PC-3 (cell line): ENCODE data around the gene PDZRN4. TPM values are rescaled to one million over a fixed set of nuclear protein-coding genes. Genes with fewer than 3 reads are reported as not detected.

Experiments used
- ATAC-seq: fragments of 200-7000 bp; cut with Tn5 transposase; 2 replicates; pipeline ENCODE4 v1.9.1; 2020; ENCODE audit warnings: mild to moderate bottlenecking, moderate library complexity
- BruUV-seq: library from RNA; stranded (reverse); fragments of 400-500 nt; replicated peaks from 2 replicates; lab custom pipeline; 2021; lab: Mats Ljungman, UMichigan
- CTCF ChIA-PET: fragments of 300-600 bp; sonication (Branson Sonifier 250); formaldehyde crosslinking; loops from one replicate; lab custom pipeline; 2022; ENCODE audit warnings: antibody characterized with exemption; lab: Charles Lee
- POLR2A ChIA-PET: fragments of 300-600 bp; sonication (Branson Sonifier 250); formaldehyde crosslinking; loops from one replicate; lab custom pipeline; 2022; ENCODE audit warnings: antibody characterized with exemption; ENCODE audit not compliant: unreplicated experiment; lab: Charles Lee
- DNase-seq: peaks from one replicate; pipeline ENCODE4 v3.0.0-alpha.2; 2015
- H2AFZ ChIP-seq: fragments of 300-600 bp; sonication (generic); 2 replicates; pipeline ENCODE4 v1.6.0; 2016; ENCODE audit warnings: antibody characterized with exemption, low read length
- H3F3A ChIP-seq: fragments of 300-600 bp; sonication (generic); one replicate; pipeline ENCODE4 v1.6.0; 2017; ENCODE audit warnings: antibody characterized with exemption, low read length, control low read depth, mild to moderate bottlenecking; ENCODE audit not compliant: unreplicated experiment
- H3K27ac ChIP-seq: fragments of 300-600 bp; sonication (generic); 2 replicates; pipeline ENCODE4 v1.5.1; 2016; ENCODE audit warnings: mild to moderate bottlenecking, low read length
- H3K27me3 ChIP-seq: fragments of 300-600 bp; sonication (generic); 2 replicates; pipeline ENCODE4 v1.6.1; 2016; ENCODE audit warnings: low read length, mixed read lengths
- H3K36me3 ChIP-seq: fragments of 300-600 bp; sonication (generic); 2 replicates; pipeline ENCODE4 v1.6.1; 2016; ENCODE audit warnings: low read depth, mixed run types, low read length, mixed read lengths
- H3K4me1 ChIP-seq: fragments of 300-600 bp; sonication (generic); 2 replicates; pipeline ENCODE4 v1.5.1; 2016; ENCODE audit warnings: low read length; ENCODE audit not compliant: insufficient read depth
- H3K4me2 ChIP-seq: fragments of 300-600 bp; sonication (generic); 2 replicates; pipeline ENCODE4 v1.6.0; 2016; ENCODE audit warnings: low read length
- H3K4me3 ChIP-seq: fragments of 300-600 bp; sonication (generic); 2 replicates; pipeline ENCODE4 v1.5.1; 2016; ENCODE audit warnings: mild to moderate bottlenecking, low read length, mixed read lengths
- H3K79me2 ChIP-seq: fragments of 300-600 bp; sonication (generic); 2 replicates; pipeline ENCODE4 v1.6.1; 2017; ENCODE audit warnings: low read length, mixed read lengths
- H3K9ac ChIP-seq: fragments of 300-600 bp; sonication (generic); 2 replicates; pipeline ENCODE4 v1.6.0; 2016; ENCODE audit warnings: mild to moderate bottlenecking, low read length
- H3K9me2 ChIP-seq: fragments of 300-600 bp; sonication (generic); replicated peaks from 2 replicates; pipeline ENCODE4 v1.6.1; 2016; ENCODE audit warnings: mixed run types, low read length, mixed read lengths
- H3K9me3 ChIP-seq: fragments of 300-600 bp; sonication (generic); 2 replicates; pipeline ENCODE4 v1.6.1; 2016; ENCODE audit warnings: low read length, mixed read lengths
- H4K20me1 ChIP-seq: fragments of 300-600 bp; sonication (generic); 2 replicates; pipeline ENCODE4 v1.6.1; 2016; ENCODE audit warnings: low read length, mixed read lengths
- EZH2 ChIP-seq: fragments of 300-600 bp; sonication (generic); IDR thresholded peaks from one replicate; pipeline ENCODE4 v1.6.1; 2017; ENCODE audit warnings: antibody characterized with exemption, mild to moderate bottlenecking, low read length; ENCODE audit not compliant: unreplicated experiment
- EZH2phosphoT487 ChIP-seq: fragments of 300-600 bp; sonication (generic); IDR thresholded peaks from 2 replicates; pipeline ENCODE4 v1.6.1; 2018; ENCODE audit warnings: mild to moderate bottlenecking, antibody characterized with exemption, low read length, borderline replicate concordance
- intact Hi-C: fragments of 100-400 bp; cut with micrococcal nuclease; formaldehyde crosslinking; loops from 2 replicates; pipeline ENCODE4 v1.9.0; 2023
- total RNA-seq: library from RNA; depleted of rRNA; stranded (reverse); fragments of >200 nt; gene quantifications from 2 replicates; pipeline ENCODE4 v1.2.3, GENCODE V29; 2014
- TF ChIP-seq, protein P1 (sequence below): fragments of 300-600 bp; sonication (generic); conservative IDR thresholded peaks from 2 replicates; pipeline ENCODE4 v1.5.1; 2017; ENCODE audit warnings: antibody characterized with exemption, low read depth, mild to moderate bottlenecking, low read length

PDZRN4 gene
- total RNA-seq, 1 experiment from 2014 or later: not detected

DNA sequence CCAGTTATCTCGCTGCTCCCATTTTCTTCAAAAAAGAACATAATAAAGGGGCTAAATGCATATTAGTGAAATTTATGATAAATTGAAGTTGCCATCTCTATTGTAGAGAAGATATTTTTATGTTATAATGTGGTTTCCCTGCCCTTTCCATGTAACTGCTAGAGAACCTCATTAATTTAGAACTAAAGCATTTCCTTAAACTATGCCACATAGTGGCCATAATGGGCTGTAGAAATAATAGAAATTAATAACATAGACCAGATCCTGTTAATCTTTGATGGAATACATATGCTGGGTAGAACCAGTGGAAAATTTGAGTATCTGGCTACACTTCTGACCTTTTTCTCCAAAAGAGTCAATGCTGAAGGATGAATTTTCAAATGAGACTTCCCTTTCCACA is 376.7 kb downstream of the PDZRN4 start:
- ATAC-seq (peak; percentile 33; the same call in 1 of the 2 replicates), DNase-seq (peak; percentile 26)
- Histone ChIP-seq H3K4me1 (no peaks in the 10 kb centered on the region), H3K9me3 (no peaks in the 10 kb centered on the region), H3K27me3 (peaks cover 9% of the 10 kb centered on the region; the same call in 1 of the 2 replicates), H3K9ac (no peak overlapping the region), H3K9me2 (no peaks in the 10 kb centered on the region), H3K36me3 (no peaks in the 10 kb centered on the region), H3K4me2 (no peak overlapping the region), H2AFZ (no peak overlapping the region), H3F3A (no peaks in the 10 kb centered on the region), H3K27ac (no peak overlapping the region), H4K20me1 (no peaks in the 10 kb centered on the region), H3K79me2 (no peaks in the 10 kb centered on the region), H3K4me3 (no peak overlapping the region)
- POLR2A ChIA-PET: no interaction called here
- BruUV-seq: no TSS peak
- TF ChIP-seq EZH2phosphoT487: no peak
- TF ChIP-seq, protein P1, sequence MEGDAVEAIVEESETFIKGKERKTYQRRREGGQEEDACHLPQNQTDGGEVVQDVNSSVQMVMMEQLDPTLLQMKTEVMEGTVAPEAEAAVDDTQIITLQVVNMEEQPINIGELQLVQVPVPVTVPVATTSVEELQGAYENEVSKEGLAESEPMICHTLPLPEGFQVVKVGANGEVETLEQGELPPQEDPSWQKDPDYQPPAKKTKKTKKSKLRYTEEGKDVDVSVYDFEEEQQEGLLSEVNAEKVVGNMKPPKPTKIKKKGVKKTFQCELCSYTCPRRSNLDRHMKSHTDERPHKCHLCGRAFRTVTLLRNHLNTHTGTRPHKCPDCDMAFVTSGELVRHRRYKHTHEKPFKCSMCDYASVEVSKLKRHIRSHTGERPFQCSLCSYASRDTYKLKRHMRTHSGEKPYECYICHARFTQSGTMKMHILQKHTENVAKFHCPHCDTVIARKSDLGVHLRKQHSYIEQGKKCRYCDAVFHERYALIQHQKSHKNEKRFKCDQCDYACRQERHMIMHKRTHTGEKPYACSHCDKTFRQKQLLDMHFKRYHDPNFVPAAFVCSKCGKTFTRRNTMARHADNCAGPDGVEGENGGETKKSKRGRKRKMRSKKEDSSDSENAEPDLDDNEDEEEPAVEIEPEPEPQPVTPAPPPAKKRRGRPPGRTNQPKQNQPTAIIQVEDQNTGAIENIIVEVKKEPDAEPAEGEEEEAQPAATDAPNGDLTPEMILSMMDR: peak; percentile 47
- TF ChIP-seq EZH2: no peak
- CTCF ChIA-PET: no interaction called here
- intact Hi-C loops: loop anchor here (1.0 kb wide), 1 partner anchor 288 kb away; no protein-coding TSS in a partner anchor

DNA sequence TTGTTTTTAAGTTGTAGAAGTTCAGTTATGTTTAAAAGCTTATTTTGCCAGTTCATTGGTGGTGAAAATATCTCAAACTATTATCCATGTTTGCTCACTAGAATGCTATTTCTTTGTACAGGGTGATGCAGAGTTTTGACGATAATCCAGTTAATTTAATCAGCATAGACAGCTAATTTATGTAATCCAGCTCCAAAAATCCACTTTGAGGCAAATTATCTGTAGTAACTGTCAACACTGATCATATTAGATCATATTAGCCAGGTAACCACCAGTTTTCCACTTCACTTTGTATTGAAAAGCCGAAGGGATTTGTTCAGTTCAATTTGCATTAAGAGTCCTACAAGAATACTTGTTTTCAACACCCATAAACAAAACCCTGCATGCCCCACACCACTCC is 378.6 kb downstream of the PDZRN4 start:
- ChIA-PET POLR2A (no interaction called here), CTCF (no interaction called here)

DNA sequence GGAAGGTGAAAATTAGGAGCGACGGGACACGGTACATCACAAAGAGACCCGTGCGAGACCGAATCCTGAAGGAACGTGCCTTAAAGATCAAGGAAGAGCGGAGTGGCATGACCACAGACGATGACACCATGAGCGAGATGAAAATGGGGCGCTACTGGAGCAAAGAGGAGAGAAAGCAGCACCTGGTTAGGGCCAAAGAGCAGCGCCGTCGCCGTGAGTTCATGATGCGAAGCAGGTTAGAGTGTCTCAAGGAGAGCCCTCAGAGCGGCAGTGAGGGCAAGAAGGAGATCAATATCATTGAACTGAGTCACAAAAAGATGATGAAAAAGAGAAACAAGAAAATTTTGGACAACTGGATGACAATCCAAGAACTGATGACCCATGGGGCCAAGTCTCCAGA is 385.3 kb downstream of the PDZRN4 start:
- ChIA-PET CTCF (no interaction called here), POLR2A (no interaction called here)
- DNase-seq (no peak), ATAC-seq (no peak)
- H3K4me2 ChIP-seq: no peak overlapping the region
- H3K9ac ChIP-seq: no peak overlapping the region
- no peaks in the 10 kb centered on the region for H3K27me3 ChIP-seq
- intact Hi-C loops: no loop called here
- H3K4me3 ChIP-seq: no peak overlapping the region
- H3K4me1 ChIP-seq: no peaks in the 10 kb centered on the region
- H3K9me2 ChIP-seq: no peaks in the 10 kb centered on the region
- H3K9me3 ChIP-seq: no peaks in the 10 kb centered on the region
- H3F3A ChIP-seq: no peaks in the 10 kb centered on the region
- H3K79me2 ChIP-seq: no peaks in the 10 kb centered on the region
- no peaks in the 10 kb centered on the region for H3K36me3 ChIP-seq
- TF ChIP-seq, protein P1: no peak
- TF ChIP-seq EZH2 (no peak), EZH2phosphoT487 (no peak)
- H4K20me1 ChIP-seq: no peaks in the 10 kb centered on the region
- no peak overlapping the region for H2AFZ ChIP-seq
- no TSS peak for BruUV-seq
- no peak overlapping the region for H3K27ac ChIP-seq

More for the DNA sequence above, 378.6 kb downstream of the PDZRN4 start:
- no peak overlapping the region for H3K4me2 ChIP-seq
- ATAC-seq: no peak
- DNase-seq: no peak
- no peaks in the 10 kb centered on the region for H3K36me3 ChIP-seq
- no peak overlapping the region for H2AFZ ChIP-seq
- no peaks in the 10 kb centered on the region for H3K4me1 ChIP-seq
- no peak overlapping the region for H3K27ac ChIP-seq
- no peaks in the 10 kb centered on the region for H3F3A ChIP-seq
- H4K20me1 ChIP-seq: no peaks in the 10 kb centered on the region
- H3K9me3 ChIP-seq: no peaks in the 10 kb centered on the region
- no peaks in the 10 kb centered on the region for H3K79me2 ChIP-seq
- no peaks in the 10 kb centered on the region for H3K9me2 ChIP-seq
- intact Hi-C loops: no loop called here
- H3K9ac ChIP-seq: no peak overlapping the region
- no peak overlapping the region for H3K4me3 ChIP-seq
- H3K27me3 ChIP-seq: peaks cover 9% of the 10 kb centered on the region; the same call in 1 of the 2 replicates
- no TSS peak for BruUV-seq
- no peak for TF ChIP-seq EZH2phosphoT487
- TF ChIP-seq, protein P1: no peak
- TF ChIP-seq EZH2: no peak
